Activated T-cell treated with anti-CD3 and anti-CD28 coated beads for 48 hours (primary cell): ENCODE results near the gene TLCD3A.
"Not testable (repeated sequence)": the region's sequence is repeated elsewhere in the genome, so short reads cannot be mapped to it uniquely, and the experiment has no call there.

Experiments
- DNase-seq: peaks from one replicate; pipeline ENCODE4 v3.0.0-alpha.2; 2020; ENCODE audit warnings: low read depth

TLCD3A gene

DNA sequence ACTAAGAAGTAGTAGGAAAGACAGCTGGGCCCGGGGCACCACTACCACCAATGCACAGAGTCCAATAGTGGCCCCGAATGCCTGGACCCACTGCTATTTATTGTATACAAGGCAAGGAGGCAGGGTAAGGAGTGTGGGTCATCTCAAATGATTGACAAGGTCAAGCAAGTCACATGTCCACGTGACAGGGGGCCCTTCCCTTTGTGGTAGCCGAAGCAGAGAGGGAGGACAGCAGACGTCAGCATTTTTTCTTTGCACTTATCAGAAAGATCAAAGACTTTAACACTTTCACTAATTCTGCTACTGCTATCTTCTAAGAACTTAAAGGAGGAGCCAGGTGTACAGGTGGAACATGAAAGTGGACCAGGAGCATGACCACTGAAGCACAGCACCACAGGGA lies 24.3 kb upstream of the TLCD3A start:
- DNase-seq, result no peak

- DNase-seq, result no peak
These were observed 14.3 kb upstream of the TLCD3A start for GRCh38 chr17:718075-718474.

DNA sequence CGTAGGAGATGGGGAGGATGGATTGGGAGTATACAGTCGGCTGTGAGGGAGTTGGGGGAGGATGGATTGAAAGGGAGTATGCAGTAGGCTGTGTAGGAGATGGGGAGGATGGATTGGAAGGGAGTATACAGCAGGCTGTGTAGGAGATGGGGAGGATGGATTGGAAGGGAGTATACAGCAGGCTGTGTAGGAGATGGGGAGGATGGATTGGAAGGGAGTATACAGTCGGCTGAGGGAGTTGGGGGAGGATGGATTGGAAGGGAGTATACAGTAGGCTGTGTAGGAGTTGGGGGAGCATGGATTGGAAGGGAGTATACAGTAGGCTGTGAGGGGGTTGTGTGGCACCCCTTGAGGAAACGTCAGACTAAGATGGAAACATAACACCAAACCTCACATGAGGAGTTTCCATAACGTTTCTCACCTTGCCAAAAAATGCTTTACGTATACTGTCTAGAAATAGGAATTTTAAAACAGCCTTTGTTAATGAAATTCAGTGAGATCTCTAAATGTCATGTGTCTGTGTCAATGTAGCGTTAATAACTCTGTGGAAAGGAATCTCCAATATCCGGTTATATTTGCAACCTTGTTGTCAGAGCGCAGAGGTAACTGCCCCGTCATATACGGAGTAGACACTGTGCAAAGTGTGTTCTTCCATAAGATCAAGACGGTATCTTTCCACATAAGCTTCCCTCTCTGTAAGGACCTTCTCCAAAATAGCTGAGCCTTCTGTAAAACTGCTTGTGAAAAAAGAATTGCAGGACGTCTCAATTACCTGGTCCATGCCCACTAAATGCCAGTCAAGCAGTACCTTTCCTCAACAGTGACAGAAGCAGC lies 11.5 kb upstream of the TLCD3A start:
- DNase-seq, result no peak

GRCh38 chr17:721540-721937 lies 10.9 kb upstream of the TLCD3A start:
- DNase-seq, result no peak

DNA sequence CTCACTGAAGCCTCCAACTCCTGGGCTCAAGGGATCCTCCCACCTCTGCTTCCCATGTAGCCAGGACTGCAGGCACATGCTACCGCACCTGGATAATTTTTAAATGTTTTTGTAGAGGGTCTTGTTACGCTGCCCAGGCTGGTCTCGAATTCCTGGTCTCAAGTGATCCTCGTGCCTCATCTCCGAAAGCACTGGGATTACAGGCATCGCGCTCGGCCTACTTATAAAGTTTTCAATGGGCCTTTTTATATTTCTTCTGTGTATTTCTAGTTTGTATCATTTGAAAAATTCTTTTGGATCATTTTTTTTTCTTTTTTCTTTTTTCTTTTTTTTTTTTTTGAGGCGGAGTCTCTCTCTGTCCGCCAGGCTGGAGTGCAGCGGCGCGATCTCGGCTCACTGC lies 7.3 kb upstream of the TLCD3A start:
- DNase-seq, result no peak

DNA sequence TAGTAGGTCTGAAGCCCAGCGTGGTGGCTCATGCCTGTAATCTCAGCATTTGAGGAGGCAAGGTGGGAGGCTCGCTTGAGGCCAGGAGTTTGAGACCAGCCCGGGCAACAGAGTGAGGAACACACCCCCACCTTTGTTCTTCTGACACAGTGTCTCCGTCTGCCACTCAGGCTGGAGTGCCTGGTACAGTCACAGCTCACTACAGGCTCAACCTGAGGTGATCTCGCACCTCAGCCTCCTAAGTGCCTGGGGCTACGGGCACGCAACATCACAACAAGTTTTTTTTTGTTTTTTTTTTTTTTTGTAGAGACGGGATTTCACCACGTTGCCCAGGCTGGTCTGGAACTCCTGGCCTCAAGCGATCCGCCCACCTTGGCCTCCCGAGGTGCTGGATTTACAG lies 6.7 kb upstream of the TLCD3A start:
- DNase-seq, result no peak

DNA sequence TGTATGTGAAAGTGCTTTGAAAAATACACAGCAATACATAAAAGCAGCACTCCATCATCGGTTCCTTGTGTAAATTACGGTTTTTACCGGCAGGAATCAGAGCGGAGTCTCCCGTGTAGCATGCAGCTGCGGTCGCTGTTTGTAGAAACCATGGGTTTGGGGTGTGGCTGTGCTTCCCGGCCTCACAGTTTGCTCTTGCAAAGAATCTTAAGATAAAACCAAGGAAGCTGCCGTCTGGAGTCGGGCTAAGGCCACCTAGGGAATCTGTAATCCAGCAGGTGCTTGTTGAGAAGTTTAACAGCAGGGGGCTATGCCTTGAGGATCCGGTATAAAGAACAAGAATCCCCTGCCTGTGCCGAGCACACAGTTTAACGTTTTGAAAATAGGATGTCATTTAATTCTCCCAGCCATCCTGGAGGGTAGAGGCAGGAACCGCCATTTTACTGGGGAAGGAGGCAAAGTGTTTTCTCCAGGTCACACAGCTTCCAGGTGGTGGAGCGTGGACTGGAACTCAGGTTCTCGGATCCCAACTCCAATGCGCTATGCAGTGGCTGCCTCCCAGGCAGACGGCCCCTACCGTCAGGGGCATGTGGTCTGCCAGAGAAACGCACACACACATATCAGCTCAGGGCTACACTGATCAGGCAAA lies 6.0 kb upstream of the TLCD3A start:
- DNase-seq, result no peak

- no peak for DNase-seq
These were observed 3.5 kb upstream of the TLCD3A start for GRCh38 chr17:728911-729310.

GRCh38 chr17:731644-732066 lies 741 bp upstream of the TLCD3A start:
- peak; percentile 3 for DNase-seq

DNA sequence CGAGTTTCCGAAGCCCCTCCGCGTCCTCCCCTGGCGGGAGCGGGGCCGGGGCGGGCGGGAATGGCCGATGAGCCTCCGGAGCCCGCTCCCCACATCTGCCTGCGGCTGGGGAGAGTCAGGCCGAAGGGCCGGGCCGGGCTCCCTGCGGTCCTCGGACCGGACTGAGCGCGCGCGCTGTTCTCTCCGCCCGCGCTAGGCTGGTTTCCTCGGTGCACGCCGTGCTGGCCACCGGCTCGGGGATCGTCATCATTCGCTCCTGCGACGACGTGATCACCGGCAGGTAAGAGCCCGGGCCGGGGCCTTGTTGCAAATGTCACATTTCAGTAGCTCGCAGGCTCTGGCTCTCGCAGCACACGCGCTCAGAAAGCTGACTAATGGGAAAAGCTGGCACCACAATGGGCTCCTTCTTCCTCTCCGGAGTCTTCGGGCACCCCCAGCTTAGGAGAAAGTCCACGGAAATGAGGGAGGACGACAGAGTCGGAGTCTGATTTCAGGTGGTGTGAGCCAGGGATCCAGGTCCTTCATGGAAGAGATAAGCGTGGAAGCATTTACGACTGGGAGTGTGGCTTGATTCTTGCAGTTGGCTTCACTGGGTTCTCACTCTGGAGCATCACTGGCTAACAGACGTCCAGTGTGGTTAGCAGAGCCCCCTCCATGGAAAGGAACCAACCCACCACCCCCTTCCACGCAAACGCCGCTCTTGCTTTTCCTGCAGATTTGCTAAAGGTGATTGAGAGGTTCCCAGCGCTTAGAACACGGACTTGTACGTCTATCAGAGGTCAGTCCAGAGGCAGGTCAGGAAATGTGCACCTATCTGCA lies 715 bp downstream of the TLCD3A start:
- peak; percentile 57 for DNase-seq

DNA sequence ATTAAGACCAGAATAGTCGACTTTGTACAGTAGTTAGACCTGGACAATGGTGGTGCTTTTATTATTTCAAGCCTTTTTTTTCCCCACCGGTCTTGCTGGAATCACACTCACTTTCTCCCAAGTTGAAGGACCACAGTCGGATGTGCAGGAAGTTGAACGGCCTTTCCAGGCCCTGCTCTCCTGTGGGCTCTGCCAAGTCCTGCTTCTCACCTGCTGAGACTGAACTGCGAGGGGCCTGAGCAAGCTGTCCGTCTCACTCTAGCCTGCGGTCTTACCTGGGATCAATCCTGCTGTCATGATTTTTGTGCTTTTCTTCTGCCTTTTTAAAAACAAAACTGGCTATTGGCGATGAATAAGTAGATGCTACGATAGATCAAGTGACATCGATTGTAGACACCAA lies 1.3 kb downstream of the TLCD3A start:
- no peak for DNase-seq

- DNase-seq, result no peak
These were observed 5.2 kb downstream of the TLCD3A start for GRCh38 chr17:737561-738113.

- DNase-seq, result peak; percentile 25
These were observed 8.0 kb downstream of the TLCD3A start for GRCh38 chr17:740240-741017.

- DNase-seq, result no peak
These were observed 9.9 kb downstream of the TLCD3A start for GRCh38 chr17:742147-742793.

DNA sequence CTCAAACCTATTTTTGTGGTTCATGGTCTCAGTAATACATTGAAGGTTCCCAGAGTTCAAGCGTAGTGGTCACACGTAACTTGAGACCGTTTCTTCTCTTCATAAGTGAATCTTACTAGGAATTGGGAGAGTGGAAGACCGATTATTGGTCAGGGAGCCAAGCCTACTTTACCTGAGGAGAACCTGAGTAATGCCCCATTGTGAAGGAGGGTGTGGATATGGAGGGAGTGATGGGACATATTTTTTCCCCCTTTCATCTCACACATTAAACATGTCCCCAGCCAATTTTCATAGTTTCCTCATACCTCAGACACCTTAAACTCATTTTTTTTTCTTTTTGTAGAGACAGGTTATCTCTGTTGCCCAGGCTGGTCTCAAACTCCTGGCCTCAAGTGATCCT lies 10.7 kb downstream of the TLCD3A start:
- no peak for DNase-seq

DNA sequence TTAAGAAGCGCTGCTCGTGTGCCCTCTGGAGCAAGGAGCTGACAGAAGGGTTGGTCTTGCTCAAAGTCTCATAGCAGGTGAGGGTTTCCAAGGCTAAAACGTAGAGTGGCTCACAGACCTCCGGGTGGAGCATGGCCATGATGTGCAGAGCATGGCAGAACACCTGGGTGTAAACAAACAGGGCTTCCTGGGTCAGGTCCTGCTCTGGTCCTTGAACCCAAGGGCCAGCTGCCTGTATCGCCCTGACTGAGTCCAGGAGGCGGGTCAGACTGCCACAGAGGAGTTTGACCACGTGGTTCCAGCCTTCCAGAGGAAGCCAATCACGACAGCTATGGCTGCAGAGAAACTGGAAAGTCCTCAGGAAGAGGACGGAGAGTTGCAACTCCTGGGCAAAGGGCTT lies 12.5 kb downstream of the TLCD3A start:
- DNase-seq, result no peak

- DNase-seq, result no peak
These were observed 13.0 kb downstream of the TLCD3A start for GRCh38 chr17:745406-745805.

- DNase-seq, result no peak
These were observed 13.8 kb downstream of the TLCD3A start for GRCh38 chr17:746181-746580.

DNA sequence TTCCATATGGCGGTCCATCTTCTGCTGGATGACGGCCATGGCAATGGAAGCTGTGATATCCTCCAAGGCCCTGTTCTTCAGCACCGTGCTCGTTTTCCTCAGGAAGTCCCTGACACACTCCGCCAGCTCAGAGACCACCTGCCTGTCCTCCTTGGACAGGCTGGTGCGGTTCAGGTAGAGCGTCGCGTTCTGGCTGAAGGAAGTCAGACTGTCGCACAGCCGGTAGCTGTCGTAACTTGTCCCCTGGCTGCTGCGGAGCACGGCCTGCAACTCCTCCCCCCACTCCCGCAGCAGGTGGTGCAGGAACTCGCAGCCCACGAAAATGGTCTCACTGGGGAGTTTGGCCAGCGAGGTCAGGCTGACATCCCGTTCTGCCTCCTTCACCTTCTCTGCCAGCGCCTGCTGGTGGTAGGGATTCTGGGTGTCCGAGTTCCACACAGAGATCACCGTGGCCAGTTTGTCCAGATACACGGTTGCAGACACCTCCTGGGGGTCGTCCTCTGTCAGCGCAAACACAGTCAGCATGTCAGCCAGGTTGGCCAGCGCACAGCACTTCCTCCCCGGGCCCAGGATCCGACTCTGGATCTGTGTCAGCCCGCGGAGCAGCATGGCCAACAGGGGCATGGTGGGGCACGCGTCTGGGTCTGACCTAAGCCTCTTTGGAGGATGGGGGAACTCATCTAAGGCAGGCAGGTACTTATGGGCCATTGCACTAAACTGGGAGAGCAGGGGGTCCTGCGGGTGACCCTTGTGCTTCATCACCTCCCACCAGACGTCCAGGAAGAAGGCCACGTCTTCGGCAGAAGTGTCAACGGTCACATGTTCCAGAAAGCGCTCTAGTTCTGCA lies 14.6 kb downstream of the TLCD3A start:
- DNase-seq, result no peak

DNA sequence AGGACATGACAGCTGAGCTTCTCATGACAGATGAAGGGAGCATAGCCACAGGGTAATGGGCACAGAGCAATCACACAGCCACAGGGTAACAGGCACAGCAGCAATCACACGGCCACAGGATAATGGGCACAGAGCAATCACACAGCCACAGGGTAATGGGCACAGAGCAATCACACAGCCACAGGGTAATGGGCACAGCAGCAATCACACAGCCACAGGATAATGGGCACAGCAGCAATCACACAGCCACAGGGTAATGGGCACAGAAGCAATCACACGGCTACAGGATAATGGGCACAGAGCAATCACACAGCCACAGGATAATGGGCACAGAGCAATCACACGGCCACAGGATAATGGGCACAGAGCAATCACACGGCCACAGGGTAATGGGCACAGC lies 16.2 kb downstream of the TLCD3A start:
- not testable (repeated sequence) for DNase-seq
